GM12873 (cell line): Measurements from ENCODE around the gene OXLD1.

Experiments used
- TF ChIP-seq, protein P1 (sequence below): IDR thresholded peaks from 2 replicates; pipeline ENCODE4 v1.5.1; 2012; ENCODE audit warnings: low read depth, mild to moderate bottlenecking, moderate library complexity, low read length, control low read depth; ENCODE audit not compliant: insufficient read depth; ENCODE audit errors: missing control alignments

Gene OXLD1

DNA sequence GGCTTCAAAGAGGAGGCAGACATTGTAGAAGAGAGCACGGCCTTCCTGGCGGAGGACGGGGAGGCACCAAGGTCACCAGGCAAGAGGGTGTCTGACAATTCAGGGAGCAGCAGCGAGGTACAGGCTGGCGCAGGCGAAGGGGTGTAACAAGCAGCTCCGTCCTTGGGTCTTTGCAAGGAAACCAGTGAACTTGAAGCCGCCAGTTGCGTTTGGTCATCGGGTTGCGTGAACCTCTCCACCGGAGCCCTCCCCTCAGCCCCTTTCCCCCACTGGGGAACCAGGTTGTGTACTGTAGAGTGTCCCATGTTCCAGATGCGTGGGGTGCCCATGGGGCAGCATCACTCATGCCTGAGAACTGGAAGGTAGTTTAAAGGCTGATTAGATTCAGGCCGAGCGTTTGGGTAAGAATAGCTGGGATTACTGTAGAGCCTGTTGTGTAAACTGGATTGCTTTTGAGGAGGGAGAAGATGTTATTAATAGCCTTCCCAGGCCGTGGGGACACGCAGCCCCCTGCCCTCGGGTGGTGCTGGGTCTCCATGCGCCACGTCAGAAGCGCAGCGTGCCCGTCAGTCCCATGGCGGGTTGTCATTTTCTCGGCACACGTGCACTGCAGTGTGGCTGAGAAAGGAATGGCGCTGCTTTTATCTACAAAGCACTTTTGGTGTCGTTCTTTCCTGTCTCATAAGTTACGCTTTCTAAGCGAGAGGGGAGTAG, 39.3 kb upstream of the OXLD1 start:
- TF ChIP-seq, protein P1, sequence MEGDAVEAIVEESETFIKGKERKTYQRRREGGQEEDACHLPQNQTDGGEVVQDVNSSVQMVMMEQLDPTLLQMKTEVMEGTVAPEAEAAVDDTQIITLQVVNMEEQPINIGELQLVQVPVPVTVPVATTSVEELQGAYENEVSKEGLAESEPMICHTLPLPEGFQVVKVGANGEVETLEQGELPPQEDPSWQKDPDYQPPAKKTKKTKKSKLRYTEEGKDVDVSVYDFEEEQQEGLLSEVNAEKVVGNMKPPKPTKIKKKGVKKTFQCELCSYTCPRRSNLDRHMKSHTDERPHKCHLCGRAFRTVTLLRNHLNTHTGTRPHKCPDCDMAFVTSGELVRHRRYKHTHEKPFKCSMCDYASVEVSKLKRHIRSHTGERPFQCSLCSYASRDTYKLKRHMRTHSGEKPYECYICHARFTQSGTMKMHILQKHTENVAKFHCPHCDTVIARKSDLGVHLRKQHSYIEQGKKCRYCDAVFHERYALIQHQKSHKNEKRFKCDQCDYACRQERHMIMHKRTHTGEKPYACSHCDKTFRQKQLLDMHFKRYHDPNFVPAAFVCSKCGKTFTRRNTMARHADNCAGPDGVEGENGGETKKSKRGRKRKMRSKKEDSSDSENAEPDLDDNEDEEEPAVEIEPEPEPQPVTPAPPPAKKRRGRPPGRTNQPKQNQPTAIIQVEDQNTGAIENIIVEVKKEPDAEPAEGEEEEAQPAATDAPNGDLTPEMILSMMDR, result no peak

DNA sequence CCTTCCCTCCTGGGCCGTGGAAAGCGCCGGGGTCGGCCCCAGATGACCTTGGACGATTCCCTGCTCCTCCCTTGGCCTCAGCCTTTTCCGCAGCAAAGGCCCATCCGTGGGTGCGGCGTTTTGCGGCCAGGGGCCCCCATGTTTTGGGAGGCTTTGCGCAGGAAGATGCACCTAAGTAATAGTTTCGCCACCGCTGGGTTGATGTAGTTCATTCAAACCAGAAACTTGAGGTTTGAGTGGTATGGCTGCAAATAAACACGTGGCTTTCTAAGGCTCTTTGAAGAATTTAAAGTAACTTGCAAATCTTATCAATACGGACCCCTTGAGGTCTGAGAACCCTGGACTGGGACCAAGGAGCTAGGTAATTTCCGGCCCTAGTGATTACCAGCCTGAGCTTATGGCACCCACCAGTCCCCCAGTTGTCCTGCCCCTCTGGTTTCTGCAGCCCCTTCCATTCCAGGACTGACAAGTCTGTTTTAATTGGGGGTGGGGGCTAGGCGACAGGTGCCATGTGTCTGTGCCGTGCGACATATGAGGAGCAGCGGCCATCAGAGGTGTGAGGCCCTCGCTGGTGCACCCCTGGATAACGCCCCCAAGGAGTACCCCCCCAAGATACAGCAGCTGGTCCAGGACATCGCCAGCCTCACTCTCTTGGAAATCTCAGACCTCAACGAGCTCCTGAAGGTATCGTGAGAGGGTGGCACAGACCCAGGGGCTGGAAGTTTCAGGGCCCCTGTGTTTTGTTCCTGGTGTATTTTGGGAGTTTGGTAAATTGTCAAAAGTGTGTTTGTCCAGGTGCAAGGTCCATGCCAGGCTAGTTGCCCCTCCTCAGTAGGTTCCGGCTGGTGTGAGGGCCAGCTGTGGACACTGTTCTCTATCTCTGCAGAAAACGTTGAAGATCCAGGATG, 37.6 kb upstream of the OXLD1 start:
- TF ChIP-seq, protein P1, result no peak

DNA sequence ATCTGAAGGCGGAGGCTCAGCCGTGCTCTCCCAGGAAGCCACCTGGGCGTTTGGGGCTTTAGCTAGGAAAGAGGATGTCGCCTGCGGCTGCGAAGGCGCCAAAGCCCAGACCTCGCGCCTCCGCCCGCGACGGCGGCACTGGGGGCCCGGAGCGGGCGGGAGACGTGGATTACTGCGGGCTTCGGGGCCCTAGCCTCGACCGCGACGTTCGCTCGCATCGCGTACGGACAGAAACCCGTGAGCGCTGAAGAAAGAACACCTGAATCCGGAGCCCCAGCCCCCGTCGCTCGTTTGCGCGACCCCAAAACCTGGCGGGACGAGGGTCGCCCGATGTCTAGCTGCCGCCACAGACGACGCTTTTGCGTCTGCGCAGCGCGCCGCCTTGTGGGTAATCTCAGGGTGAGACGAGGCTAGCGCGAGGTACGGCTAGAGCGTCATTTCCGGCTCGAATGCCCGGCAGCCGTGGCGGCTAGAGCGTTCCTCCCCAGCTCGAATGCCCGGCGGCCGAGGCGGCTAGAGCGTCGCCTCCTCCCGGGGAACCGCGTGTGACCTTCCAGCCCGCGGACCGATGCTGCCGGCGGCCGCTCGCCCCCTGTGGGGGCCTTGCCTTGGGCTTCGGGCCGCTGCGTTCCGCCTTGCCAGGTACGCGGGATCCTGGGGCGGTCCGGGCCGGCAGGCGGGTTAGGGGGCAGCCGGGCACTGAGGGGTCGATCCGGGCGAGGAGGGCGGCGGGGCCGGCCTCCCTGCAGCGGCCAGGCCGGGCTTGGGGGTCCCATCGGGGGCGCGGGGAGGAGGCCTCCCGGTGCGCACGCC, 36.7 kb upstream of the OXLD1 start, which contains the start of gene MRPL12:
Gene MRPL12, plus strand, starts transcription at position 434 of the 813 bp plus-strand sequence. Its CDS starts 135 bp downstream, at position 569.
- TF ChIP-seq, protein P1, result no peak

DNA sequence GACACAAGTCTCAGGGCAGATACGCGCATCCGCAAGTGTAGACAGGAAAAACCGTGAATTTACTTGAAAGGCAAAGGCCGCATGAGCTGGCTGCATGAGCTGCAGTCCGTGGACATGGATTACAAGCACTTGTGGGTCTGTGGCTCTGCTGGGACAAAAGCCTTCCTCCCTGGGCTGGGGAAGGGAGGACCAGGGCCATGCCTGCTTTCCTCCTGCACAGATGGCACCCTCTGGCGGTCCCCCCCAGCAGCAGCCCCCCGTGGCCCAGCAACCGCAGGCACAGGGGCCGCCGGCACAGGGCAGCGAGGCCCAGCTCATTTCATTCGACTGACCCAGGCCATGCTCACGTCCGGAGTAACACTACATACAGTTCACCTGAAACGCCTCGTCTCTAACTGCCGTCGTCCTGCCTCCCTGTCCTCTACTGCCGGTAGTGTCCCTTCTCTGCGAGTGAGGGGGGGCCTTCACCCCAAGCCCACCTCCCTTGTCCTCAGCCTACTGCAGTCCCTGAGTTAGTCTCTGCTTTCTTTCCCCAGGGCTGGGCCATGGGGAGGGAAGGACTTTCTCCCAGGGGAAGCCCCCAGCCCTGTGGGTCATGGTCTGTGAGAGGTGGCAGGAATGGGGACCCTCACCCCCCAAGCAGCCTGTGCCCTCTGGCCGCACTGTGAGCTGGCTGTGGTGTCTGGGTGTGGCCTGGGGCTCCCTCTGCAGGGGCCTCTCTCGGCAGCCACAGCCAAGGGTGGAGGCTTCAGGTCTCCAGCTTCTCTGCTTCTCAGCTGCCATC, 35.1 kb upstream of the OXLD1 start:
- TF ChIP-seq, protein P1, result peak; percentile 9

DNA sequence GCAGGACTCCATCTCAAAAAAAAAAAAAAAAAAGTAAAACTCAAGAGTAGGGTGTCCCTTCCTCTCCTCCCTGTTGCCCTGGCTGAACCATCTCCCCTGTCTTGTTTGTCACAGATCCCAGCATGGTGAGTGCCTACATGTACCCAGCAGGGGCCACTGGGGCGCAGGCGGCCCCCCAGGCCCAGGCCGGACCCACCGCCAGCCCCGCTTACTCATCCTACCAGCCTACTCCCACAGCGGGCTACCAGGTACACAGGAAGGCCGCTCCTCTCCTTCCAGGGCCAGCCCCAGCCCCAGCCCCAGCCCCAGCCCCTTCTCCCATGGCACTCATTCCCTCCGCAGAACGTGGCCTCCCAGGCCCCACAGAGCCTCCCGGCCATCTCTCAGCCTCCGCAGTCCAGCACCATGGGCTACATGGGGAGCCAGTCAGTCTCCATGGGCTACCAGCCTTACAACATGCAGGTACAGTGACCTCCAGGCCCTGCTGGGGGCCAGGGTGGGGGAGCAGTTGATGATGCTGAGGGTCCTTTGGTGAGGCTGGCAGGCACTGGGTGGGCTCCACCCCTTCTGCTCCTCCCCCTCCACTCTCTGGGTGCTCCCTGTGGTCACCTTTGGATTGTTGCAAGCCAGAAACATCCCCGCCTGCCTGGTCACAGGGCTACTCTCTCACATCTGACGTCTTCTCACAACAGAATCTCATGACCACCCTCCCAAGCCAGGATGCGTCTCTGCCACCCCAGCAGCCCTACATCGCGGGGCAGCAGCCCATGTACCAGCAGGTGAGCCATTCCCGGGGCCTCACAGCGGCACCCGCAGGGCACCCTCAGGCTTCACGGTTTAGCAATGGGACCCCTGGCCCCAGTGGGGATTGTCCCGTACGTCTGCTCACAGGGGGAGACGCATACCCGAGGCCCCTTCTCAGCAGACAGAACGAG, 34.2 kb upstream of the OXLD1 start:
- TF ChIP-seq, protein P1, result no peak
